Measurements from ENCODE around the gene CAMK2G. TPM values are rescaled to one million over a fixed set of nuclear protein-coding genes. Genes with fewer than 3 reads are reported as not detected.
A peak's percentile ranks its signal among the peaks of the same experiment; 100 is the strongest.

CAMK2G gene
- total RNA-seq, 2 donors from 2014 or later = 41.9 to 47.8 TPM

GRCh38 chr10:73774637-73775036 lies 99.7 kb downstream of the CAMK2G start:
- DNase-seq (ENCODE audit: low spot score) = no peak
- Histone ChIP-seq H3K27ac (no peak overlapping the region), H3K36me3 (peaks cover 0 to 10% of the 10 kb centered on the region in 2 donors), H3K4me3 (no peak overlapping the region), H3K4me1 (replicated peaks) (peaks cover 9% of the 10 kb centered on the region), H3K27me3 (replicated peaks; ENCODE audit: insufficient read depth) (no peaks in the 10 kb centered on the region), H3K9me3 (no peaks in the 10 kb centered on the region)
- intact Hi-C loops (cut with DNase I) = no loop called here
- TF ChIP-seq POLR2A (IDR thresholded peaks at IDR 0.05) (no peak), POLR2AphosphoS5 (IDR thresholded peaks at IDR 0.05) (no peak), CTCF (IDR thresholded peaks at IDR 0.05) (no peak)
- 42% methylated on average over 5 of the region's 5 CpGs for WGBS

- DNase-seq (ENCODE audit: low spot score) = no peak
- intact Hi-C loops (cut with DNase I) = no loop called here
- TF ChIP-seq POLR2A (IDR thresholded peaks at IDR 0.05) (no peak), POLR2AphosphoS5 (IDR thresholded peaks at IDR 0.05) (no peak), CTCF (IDR thresholded peaks at IDR 0.05) (no peak)
- H3K4me1 ChIP-seq (replicated peaks) = peaks cover 9% of the 10 kb centered on the region
- H3K9me3 ChIP-seq = no peaks in the 10 kb centered on the region
- H3K36me3 ChIP-seq = peaks cover 0 to 10% of the 10 kb centered on the region in 2 donors
- WGBS = 5% methylated on average over 29 of the region's 29 CpGs
- peak overlapping the region; percentile 73 to 81 for H3K4me3 ChIP-seq
- no peaks in the 10 kb centered on the region for H3K27me3 ChIP-seq (replicated peaks; ENCODE audit: insufficient read depth)
- peak overlapping the region; percentile 95 to 96 for H3K27ac ChIP-seq
Observed at GRCh38 chr10:73773152-73773879, 101.0 kb downstream of the CAMK2G start.

GRCh38 chr10:73772281-73773151 lies 101.8 kb downstream of the CAMK2G start:
- Histone ChIP-seq H3K27me3 (replicated peaks; ENCODE audit: insufficient read depth) (no peaks in the 10 kb centered on the region), H3K27ac (peak overlapping the region; percentile 95 to 96), H3K4me1 (replicated peaks) (peaks cover 9% of the 10 kb centered on the region), H3K4me3 (peak overlapping the region; percentile 73 to 81), H3K36me3 (peaks cover 0 to 15% of the 10 kb centered on the region in 2 donors), H3K9me3 (no peaks in the 10 kb centered on the region)
- DNase-seq (ENCODE audit: low spot score) = peak; percentile 61
- WGBS = under 1% methylated on average over 55 of the region's 101 CpGs
- intact Hi-C loops (cut with DNase I) = no loop called here
- TF ChIP-seq POLR2A (IDR thresholded peaks at IDR 0.05) = peak; percentile 81
- TF ChIP-seq POLR2AphosphoS5 (IDR thresholded peaks at IDR 0.05) = peak; percentile 41
- peak in 2 of 4 experiments; percentile 19 to 34 for TF ChIP-seq CTCF (IDR thresholded peaks at IDR 0.05)

- Histone ChIP-seq H3K4me1 (replicated peaks) (peaks cover 9% of the 10 kb centered on the region), H3K4me3 (peak overlapping the region; percentile 73 to 81), H3K9me3 (no peaks in the 10 kb centered on the region), H3K36me3 (peaks cover 4 to 17% of the 10 kb centered on the region in 2 donors), H3K27ac (peak overlapping the region; percentile 95 to 96), H3K27me3 (replicated peaks; ENCODE audit: insufficient read depth) (no peaks in the 10 kb centered on the region)
- intact Hi-C loops (cut with DNase I) = no loop called here
- DNase-seq (ENCODE audit: low spot score) = peak; percentile 80
- TF ChIP-seq POLR2A (IDR thresholded peaks at IDR 0.05) (no peak), CTCF (IDR thresholded peaks at IDR 0.05) (no peak), POLR2AphosphoS5 (IDR thresholded peaks at IDR 0.05) (peak; percentile 90)
- WGBS = 14% methylated on average over 17 of the region's 17 CpGs
Observed at GRCh38 chr10:73771722-73772280, 102.6 kb downstream of the CAMK2G start.
